K562 (cell line): ENCODE data around the gene SYNM. TPM values are rescaled to one million over a fixed set of nuclear protein-coding genes. Genes with fewer than 3 reads are reported as not detected.

Experiments
- ATAC-seq: fragments of 200-7000 bp; cut with Tn5 transposase; 3 replicates; pipeline ENCODE4 v1.9.1; 2020; ENCODE audit warnings: moderate library complexity
- BruUV-seq: library from RNA; stranded (reverse); fragments of 400-500 nt; replicated peaks from 2 replicates; lab custom pipeline; 2021; lab: Mats Ljungman, UMichigan
- CTCF ChIA-PET: fragments of 300-600 bp; formaldehyde crosslinking; extraction: SDS; loops from one replicate; lab custom pipeline; 2021; ENCODE audit warnings: low intra/inter-chr PET ratio; lab: Yijun Ruan, JAX
- POLR2A ChIA-PET: fragments of 300-600, 350-650 bp; sonication (Branson Sonifier 250); formaldehyde crosslinking; extraction: SDS; loops from one replicate; lab custom pipeline; 2021; ENCODE audit warnings: antibody characterized with exemption, inconsistent platforms; lab: Yijun Ruan, JAX
- DNase-seq, 4 experiments: peaks; one replicate each; pipeline versions ENCODE4 v3.0.0 to v3.0.0-alpha.2; 2011 to 2018; ENCODE audit warnings: low spot score in 3 of 4, mixed read lengths in 3 of 4; ENCODE audit errors: extremely low read depth in 1 of 4
- FAIRE-seq: peaks from 2 replicates; lab custom pipeline; 2011; peaks lifted over from hg19 to GRCh38; lab: Jason Lieb, UNC
- H2AFZ ChIP-seq: 2 replicates; pipeline ENCODE4 v1.6.0; 2011; ENCODE audit warnings: low read depth, low read length, control low read depth, inconsistent platforms
- H3K27ac ChIP-seq: fragments of 200-600 bp; 3 replicates; pipeline ENCODE4 v1.8.0; 2011; ENCODE audit warnings: low read depth, mild to moderate bottlenecking, control low read depth, inconsistent platforms, low read length, moderate library complexity, mixed read lengths; ENCODE audit errors: extremely low read depth
- H3K27me3 ChIP-seq, 2 experiments: fragments of 300-600 bp in 1 of 2; 2 replicates in 1 of 2; 3 replicates in 1 of 2; pipeline versions ENCODE4 v1.6.0 to v1.8.0; 2011; ENCODE audit warnings: inconsistent platforms in 2 of 2, low read length in 2 of 2, mild to moderate bottlenecking in 1 of 2, mixed read lengths in 1 of 2, moderate library complexity in 1 of 2; ENCODE audit not compliant: control insufficient read depth in 2 of 2, insufficient read depth in 2 of 2
- H3K36me3 ChIP-seq: fragments of 300-600 bp; 3 replicates; pipeline ENCODE4 v1.8.0; 2011; ENCODE audit warnings: mild to moderate bottlenecking, low read length, inconsistent platforms; ENCODE audit not compliant: control insufficient read depth, insufficient read depth
- H3K4me1 ChIP-seq, 2 experiments: fragments of 200-600 bp in 1 of 2; replicated peaks in 1 of 2; 2 replicates in 1 of 2; 3 replicates in 1 of 2; pipeline versions ENCODE4 v1.5.1 to v1.8.0; 2011; ENCODE audit warnings: inconsistent platforms in 2 of 2, low read length in 2 of 2, mild to moderate bottlenecking in 1 of 2, mixed read lengths in 1 of 2, moderate library complexity in 1 of 2; ENCODE audit not compliant: control insufficient read depth in 2 of 2, insufficient read depth in 2 of 2
- H3K4me2 ChIP-seq: 2 replicates; pipeline ENCODE4 v1.6.1; 2011; ENCODE audit warnings: low read length, control low read depth, inconsistent platforms, mixed read lengths; ENCODE audit not compliant: insufficient read depth
- H3K4me3 ChIP-seq: fragments of 200-600 bp; sonication (generic), shearing (Covaris generic); 2 replicates; pipeline ENCODE4 v1.5.1; 2016; ENCODE audit warnings: control low read depth, inconsistent platforms
- H3K79me2 ChIP-seq: fragments of 200-600 bp; 3 replicates; pipeline ENCODE4 v1.8.0; 2011; ENCODE audit warnings: low read length, inconsistent platforms; ENCODE audit not compliant: control insufficient read depth, insufficient read depth
- H3K9ac ChIP-seq, 2 experiments: 2 replicates each; pipeline versions ENCODE4 v1.6.0 to v1.6.1; 2011; ENCODE audit warnings: low read depth in 2 of 2, low read length in 2 of 2, control low read depth in 1 of 2, inconsistent platforms in 1 of 2, mild to moderate bottlenecking in 1 of 2, mixed read lengths in 1 of 2; ENCODE audit not compliant: insufficient read depth in 1 of 2
- H3K9me1 ChIP-seq: one replicate; pipeline ENCODE4 v1.6.0; 2011; ENCODE audit warnings: inconsistent platforms, mild to moderate bottlenecking, low read length, moderate library complexity; ENCODE audit not compliant: control insufficient read depth, insufficient read depth
- H3K9me3 ChIP-seq: replicated peaks from 2 replicates; pipeline ENCODE4 v1.5.1; 2011; ENCODE audit warnings: low read depth, low read length, inconsistent platforms; ENCODE audit not compliant: control insufficient read depth, insufficient read depth
- H4K20me1 ChIP-seq: replicated peaks from 2 replicates; pipeline ENCODE4 v1.6.1; 2011; ENCODE audit warnings: low read length, inconsistent platforms, mixed read lengths; ENCODE audit not compliant: control insufficient read depth, insufficient read depth
- KLF10 ChIP-seq: fragments of 250-450 bp; sonication (Bioruptor Pico); IDR thresholded peaks from 2 replicates; pipeline ENCODE4 v1.6.1; 2021; ENCODE audit warnings: matching md5 sums
- PPARD ChIP-seq: fragments of 250-450 bp; sonication (Bioruptor Pico); IDR thresholded peaks from 2 replicates; pipeline ENCODE4 v1.8.0; 2022; ENCODE audit warnings: inconsistent platforms, mild to moderate bottlenecking, moderate library complexity
- RBM34 ChIP-seq: fragments of 200-400 bp; formaldehyde crosslinking; IDR thresholded peaks from 2 replicates; pipeline ENCODE4 v1.6.1; 2018; ENCODE audit warnings: low read length, borderline replicate concordance; ENCODE audit not compliant: insufficient read depth
- U2AF2 ChIP-seq: fragments of 200-400 bp; formaldehyde crosslinking; optimal IDR thresholded peaks from 2 replicates; pipeline ENCODE3; 2017; ENCODE audit warnings: low read depth, mild to moderate bottlenecking, low read length
- ZNF217 ChIP-seq: sonication (generic); formaldehyde crosslinking; IDR thresholded peaks from 2 replicates; pipeline ENCODE4 v1.8.0; 2022; ENCODE audit warnings: mild to moderate bottlenecking, missing genetic modification reagents
- ZNF232 ChIP-seq: sonication (generic); formaldehyde crosslinking; IDR thresholded peaks from 2 replicates; pipeline ENCODE4 v1.8.0; 2022; ENCODE audit warnings: mild to moderate bottlenecking, missing genetic modification reagents
- WGBS: fragments of 100-300 bp; shearing (Covaris generic); methylation state at CpG from one replicate; pipeline ENCODE4 v1.1.6; 2016; ENCODE audit warnings: low coverage, mixed read lengths; ENCODE audit not compliant: insufficient coverage; ENCODE audit errors: missing lambda C conversion rate; 5-methylcytosine and 5-hydroxymethylcytosine counted together
- in situ Hi-C: fragments of 300-500 bp; cut with MboI; formaldehyde crosslinking; loops from 4 replicates; pipeline ENCODE4 v1.15.0; 2018; ENCODE audit warnings: inconsistent platforms, mixed read lengths
- intact Hi-C: fragments of 100-400 bp; cut with micrococcal nuclease; formaldehyde crosslinking; loops from 2 replicates; pipeline ENCODE4 v1.14.2; 2022
- polyA plus RNA-seq, 8 experiments: library from polyadenylated mRNA; depleted of rRNA in 4 of 8; stranded (reverse) in 5 of 8; unstranded in 3 of 8; fragments of >200 nt; fragmentation: Nextera tagmentation in 2 of 8; fragmentation: Illumina TruSeq in 1 of 8; extraction: Ambion mirVana in 2 of 8; extraction: Trizol in 1 of 8; gene quantifications; 2 replicates each; pipeline versions ENCODE4 v1.2.1 to v1.2.3, GENCODE V29; 2011 to 2014; ENCODE audit warnings: inconsistent platforms in 1 of 8, missing spikeins in 1 of 8
- total RNA-seq, 7 experiments: library from RNA; depleted of rRNA in 6 of 7; stranded (reverse); fragments of >200 nt in 6 of 7; fragmentation: Illumina TruSeq in 2 of 7; extraction: Trizol in 2 of 7; gene quantifications; 2 replicates each; pipeline versions ENCODE4 v1.2.1 to v1.2.3, GENCODE V29; 2011 to 2021; ENCODE audit warnings: low replicate concordance in 1 of 7
- TF ChIP-seq, protein P1 (sequence below), 2 experiments: fragments of 450-650 bp in 1 of 2; sonication (generic) in 1 of 2; formaldehyde crosslinking; conservative IDR thresholded peaks; 2 replicates each; pipeline versions ENCODE4 v1.4.0 to v1.8.1; 2020 to 2022; ENCODE audit warnings: mild to moderate bottlenecking in 1 of 2, missing genetic modification reagents in 1 of 2
- TF ChIP-seq, protein P2 (sequence below): sonication (generic); formaldehyde crosslinking; IDR thresholded peaks from 2 replicates; pipeline ENCODE4 v1.8.1; 2023; ENCODE audit warnings: mild to moderate bottlenecking, missing genetic modification reagents, moderate library complexity

Gene SYNM
- total and polyA plus RNA-seq, 9 of the 15 experiments (the other 6 are each of a cell fraction or from before 2014, with no cell fraction given) = 0.01 to 0.42 (median 0.13) TPM

DNA sequence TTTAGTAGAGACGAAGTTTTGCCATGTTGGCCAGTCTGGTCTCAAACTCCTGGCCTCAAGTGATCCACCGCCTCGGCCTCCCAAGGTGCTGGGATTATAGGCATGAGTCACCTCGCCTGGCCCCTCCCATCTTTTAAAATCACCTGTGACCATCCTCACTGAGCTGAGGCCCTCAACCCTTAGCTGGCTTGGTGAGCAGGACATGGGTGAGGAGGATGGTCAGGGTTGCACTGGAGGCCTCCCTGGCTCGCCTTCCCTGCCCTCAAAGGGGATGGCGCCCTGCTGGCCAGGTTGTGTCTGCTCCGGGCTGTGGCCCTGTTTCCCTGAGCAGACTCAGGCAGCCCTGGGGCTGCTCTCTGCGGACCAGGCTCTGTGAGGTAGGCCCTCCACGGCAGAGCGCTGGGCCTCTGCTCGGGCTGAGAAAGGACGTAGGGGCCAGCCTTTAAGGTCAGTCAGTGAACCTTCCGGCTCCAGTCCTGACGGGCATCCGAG is 33.7 kb downstream of the SYNM start:
- TF ChIP-seq, protein P1, sequence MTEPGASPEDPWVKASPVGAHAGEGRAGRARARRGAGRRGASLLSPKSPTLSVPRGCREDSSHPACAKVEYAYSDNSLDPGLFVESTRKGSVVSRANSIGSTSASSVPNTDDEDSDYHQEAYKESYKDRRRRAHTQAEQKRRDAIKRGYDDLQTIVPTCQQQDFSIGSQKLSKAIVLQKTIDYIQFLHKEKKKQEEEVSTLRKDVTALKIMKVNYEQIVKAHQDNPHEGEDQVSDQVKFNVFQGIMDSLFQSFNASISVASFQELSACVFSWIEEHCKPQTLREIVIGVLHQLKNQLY (CRISPR knock-in tag; conservative IDR thresholded peaks at IDR 0.05) = no peak
- TF ChIP-seq ZNF217 (CRISPR knock-in tag) (no peak), PPARD (CRISPR knock-in tag) (no peak), KLF10 (CRISPR knock-in tag) (no peak), RBM34 (no peak), ZNF232 (no peak), U2AF2 (no peak)
- TF ChIP-seq, protein P2, sequence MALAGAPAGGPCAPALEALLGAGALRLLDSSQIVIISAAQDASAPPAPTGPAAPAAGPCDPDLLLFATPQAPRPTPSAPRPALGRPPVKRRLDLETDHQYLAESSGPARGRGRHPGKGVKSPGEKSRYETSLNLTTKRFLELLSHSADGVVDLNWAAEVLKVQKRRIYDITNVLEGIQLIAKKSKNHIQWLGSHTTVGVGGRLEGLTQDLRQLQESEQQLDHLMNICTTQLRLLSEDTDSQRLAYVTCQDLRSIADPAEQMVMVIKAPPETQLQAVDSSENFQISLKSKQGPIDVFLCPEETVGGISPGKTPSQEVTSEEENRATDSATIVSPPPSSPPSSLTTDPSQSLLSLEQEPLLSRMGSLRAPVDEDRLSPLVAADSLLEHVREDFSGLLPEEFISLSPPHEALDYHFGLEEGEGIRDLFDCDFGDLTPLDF (CRISPR knock-in tag) = no peak
- Histone ChIP-seq H3K9me1 (no peaks in the 10 kb centered on the region), H3K79me2 (no peaks in the 10 kb centered on the region), H3K9ac (no peak overlapping the region; a peak in 1 of 4 replicates), H3K36me3 (no peaks in the 10 kb centered on the region), H3K4me2 (no peak overlapping the region), H3K27ac (no peak overlapping the region), H3K9me3 (no peaks in the 10 kb centered on the region), H2AFZ (no peak overlapping the region), H3K4me1 (no peaks in the 10 kb centered on the region), H3K4me3 (no peak overlapping the region), H3K27me3 (peaks cover 5 to 21% of the 10 kb centered on the region in 2 experiments; a peak in 4 of 5 replicates), H4K20me1 (no peaks in the 10 kb centered on the region; the same call in 1 of the 2 replicates)
- intact Hi-C loops = no loop called here
- CTCF ChIA-PET = no interaction called here
- BruUV-seq = no TSS peak
- DNase-seq (no peak), ATAC-seq (no peak), FAIRE-seq (no peak)
- POLR2A ChIA-PET = no interaction called here
- 21% methylated on average over 15 of the region's 15 CpGs for WGBS
- in situ Hi-C loops = no loop called here
